GM19372 (cell line): ENCODE data around the gene TMEM214.

ENCODE experiments used
- ATAC-seq: cut with Tn5 transposase; IDR thresholded peaks from one replicate; pipeline ENCODE4 v1.9.1; 2021; ENCODE audit warnings: mild to moderate bottlenecking, low read depth, moderate library complexity; ENCODE audit not compliant: unreplicated experiment

TMEM214 gene, protein sequence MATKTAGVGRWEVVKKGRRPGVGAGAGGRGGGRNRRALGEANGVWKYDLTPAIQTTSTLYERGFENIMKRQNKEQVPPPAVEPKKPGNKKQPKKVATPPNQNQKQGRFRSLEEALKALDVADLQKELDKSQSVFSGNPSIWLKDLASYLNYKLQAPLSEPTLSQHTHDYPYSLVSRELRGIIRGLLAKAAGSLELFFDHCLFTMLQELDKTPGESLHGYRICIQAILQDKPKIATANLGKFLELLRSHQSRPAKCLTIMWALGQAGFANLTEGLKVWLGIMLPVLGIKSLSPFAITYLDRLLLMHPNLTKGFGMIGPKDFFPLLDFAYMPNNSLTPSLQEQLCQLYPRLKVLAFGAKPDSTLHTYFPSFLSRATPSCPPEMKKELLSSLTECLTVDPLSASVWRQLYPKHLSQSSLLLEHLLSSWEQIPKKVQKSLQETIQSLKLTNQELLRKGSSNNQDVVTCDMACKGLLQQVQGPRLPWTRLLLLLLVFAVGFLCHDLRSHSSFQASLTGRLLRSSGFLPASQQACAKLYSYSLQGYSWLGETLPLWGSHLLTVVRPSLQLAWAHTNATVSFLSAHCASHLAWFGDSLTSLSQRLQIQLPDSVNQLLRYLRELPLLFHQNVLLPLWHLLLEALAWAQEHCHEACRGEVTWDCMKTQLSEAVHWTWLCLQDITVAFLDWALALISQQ

GRCh38 chr2:27032495-27033252 is at the start of gene TMEM214:
Gene TMEM214 (plus strand): TSS chr2:27032965. CDS start chr2:27033016, 51 bp downstream.
- ATAC-seq, result peak; percentile 95

- ATAC-seq, result no peak
These were observed 49.0 kb upstream of the TMEM214 start for GRCh38 chr2:26983746-26984145.

DNA sequence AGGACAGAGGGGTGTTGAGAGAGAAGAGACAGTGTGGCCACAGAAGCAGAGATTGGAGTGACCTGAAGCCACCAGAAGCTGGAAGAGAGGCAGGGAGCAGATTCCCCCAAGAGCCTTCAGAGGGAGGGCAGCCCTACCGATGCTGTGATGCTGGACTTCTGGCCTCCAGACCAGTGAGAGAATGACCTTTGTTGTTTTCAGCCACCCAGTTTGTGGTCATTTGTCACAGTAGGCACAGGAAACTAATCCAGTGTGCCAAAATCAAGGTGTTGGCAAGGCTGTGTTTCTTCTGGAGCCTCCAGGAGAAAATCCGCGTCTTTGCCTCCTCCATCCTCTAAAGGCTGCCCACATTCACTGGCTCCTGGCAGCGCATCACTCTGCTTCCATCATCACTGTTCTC is 47.0 kb upstream of the TMEM214 start:
- no peak for ATAC-seq

DNA sequence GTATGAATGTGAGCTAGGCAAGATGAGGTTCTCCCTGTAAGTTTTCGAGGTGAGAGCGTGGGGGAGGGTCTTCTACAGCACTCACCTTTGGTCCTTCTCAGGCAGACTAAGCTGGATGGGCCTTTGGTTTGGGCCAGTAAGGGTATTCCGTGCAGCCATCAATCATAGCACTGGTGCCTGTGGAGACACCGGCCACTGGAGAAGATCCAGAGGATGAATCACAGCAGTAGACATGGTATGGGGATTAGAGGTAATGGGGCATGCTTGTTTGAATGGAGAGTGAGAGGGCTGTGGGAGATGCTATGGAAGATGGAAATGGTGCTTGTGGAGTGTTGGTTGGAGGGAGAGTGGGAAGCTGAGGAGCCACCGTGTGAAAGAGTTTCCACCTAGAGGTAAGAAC is 46.2 kb upstream of the TMEM214 start:
- no peak for ATAC-seq

GRCh38 chr2:26988058-26988860 is 44.5 kb upstream of the TMEM214 start:
- ATAC-seq, result no peak

GRCh38 chr2:26989156-26989555 is 43.6 kb upstream of the TMEM214 start:
- ATAC-seq, result no peak

DNA sequence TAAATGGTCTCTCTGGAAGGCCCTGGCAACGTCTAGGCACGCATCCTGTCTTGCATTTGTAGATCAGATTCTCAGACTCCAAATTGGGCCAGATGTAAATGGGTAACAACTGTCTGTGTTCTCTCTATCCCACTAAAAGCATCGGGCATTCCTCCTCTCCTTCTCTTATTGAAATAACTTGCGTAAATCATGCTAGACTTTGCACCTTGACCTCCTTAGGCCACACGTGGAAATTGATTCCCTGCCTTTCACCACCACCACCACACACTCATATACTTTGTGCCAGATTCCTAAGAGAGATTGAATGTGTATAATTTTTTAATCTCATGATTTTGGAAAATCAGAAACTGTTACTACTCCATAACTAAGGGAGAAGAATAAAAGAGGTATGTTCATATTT is 41.0 kb upstream of the TMEM214 start:
- no peak for ATAC-seq

GRCh38 chr2:26993768-26994167 is 39.0 kb upstream of the TMEM214 start:
- ATAC-seq, result no peak

GRCh38 chr2:26994983-26995382 is 37.8 kb upstream of the TMEM214 start:
- no peak for ATAC-seq

GRCh38 chr2:26997394-26997793 is 35.4 kb upstream of the TMEM214 start:
- no peak for ATAC-seq

- ATAC-seq, result no peak
These were observed 34.4 kb upstream of the TMEM214 start for GRCh38 chr2:26998323-26998722.

DNA sequence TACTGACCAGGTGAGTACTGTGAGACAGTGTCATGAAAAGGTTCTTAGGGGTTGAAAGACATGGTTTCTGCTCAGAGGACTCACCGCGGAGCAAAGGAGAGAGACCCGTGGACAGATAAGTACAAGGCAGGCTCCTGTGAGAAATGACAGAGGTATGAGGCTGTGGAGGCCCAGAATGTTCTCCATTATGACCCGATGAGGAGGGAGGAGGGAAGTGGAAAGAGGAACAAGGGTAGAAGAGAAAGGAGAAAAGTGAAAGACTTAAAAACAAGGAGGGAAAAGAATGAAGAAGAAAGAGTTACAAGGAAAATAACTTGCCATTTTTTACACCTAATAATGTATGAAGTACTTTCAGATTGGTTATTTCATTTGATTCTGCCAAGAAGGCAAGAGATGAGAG is 32.5 kb upstream of the TMEM214 start:
- no peak for ATAC-seq

DNA sequence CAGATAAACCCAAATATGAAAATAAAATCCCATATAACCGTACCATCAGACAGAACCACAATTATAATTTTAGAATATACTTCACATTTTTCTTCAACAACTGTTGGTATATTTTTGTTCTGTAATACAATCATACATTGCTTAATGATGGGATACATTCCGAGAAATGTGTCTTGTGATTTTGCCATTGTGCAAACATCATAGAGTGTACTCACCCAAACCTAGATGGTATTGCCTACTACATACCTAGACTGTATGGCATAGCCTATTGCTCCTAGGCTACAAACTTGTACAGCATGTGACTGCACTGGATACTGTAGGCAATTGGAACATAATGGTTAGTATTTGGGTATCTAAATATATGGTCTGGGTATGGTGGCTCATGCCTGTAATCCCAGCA is 31.8 kb upstream of the TMEM214 start:
- ATAC-seq, result no peak

DNA sequence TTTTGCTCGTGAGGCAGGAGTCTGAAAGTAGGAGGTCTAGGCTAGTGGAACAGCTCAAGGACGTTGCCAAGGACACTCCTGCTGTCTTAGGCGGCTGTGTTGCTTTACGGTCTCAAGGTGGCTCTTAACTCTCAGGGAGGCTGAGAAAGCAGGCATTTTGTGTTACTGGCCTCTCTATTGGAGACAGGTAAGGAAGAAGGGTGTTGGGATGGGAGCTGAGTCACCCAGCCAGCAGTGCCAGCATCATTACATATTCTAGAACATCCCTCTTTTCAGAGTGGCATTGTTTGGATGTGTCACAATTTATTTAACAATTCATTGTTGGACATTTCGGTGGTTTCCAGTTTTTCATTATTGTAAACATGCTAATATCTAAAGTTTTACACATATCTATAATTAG is 30.8 kb upstream of the TMEM214 start:
- ATAC-seq, result no peak

GRCh38 chr2:27003007-27003406 is 29.8 kb upstream of the TMEM214 start:
- no peak for ATAC-seq

DNA sequence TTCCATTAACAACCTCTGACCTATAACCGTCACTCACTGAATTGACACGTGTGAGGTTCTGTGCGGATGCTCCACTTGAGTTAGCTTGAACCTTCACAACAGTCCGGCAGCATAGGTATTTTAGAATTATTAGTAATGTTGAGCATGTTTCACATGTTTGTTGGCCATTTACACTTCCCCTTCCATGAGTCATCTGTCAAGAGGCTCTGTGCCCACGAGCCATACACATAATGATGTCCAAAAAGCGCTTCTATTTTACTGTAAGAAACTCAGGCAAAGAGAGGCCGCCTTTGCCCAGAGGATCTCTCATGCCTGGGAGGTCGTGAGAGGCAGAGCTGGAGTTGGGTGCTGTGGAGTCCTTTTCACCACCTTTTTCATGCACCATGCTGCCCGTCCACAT is 28.9 kb upstream of the TMEM214 start:
- ATAC-seq, result no peak

DNA sequence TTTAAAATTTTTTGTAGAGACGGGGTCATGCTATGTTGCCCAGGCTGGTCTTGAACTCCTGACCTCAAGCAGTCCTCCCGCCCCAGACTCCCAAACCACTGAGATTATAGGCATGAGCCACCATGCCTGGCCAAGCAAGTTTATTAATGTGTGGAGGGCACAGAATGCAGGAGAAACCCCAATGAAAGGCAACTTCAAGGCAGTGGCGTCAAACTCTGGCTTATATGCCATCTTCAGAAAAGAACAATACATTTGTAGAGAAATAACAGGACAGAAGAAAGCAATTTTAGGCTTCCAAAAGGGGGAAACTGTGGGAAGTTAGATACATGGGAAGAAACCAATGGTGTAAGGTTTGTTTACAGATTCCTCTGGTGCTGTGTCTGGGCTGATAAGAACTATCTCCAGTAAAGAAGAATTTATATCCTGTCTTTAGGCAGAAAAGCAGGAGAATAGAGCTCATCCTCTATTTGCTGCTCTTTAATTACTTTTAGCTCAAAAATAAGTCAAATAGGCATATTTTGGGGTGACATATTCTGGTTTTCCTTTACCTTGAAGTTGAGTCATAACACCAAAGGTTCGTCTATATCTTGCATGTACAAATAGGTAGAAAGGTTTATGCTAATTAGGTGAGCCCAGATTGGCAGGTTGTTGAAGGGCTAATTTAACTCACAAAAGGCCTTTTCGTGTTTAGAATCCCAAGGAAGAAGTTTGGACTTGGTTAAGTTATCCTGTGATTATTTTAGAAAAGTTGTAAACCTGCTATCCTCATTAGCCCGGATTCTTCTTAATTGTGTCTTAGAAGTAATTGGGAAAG is 26.0 kb upstream of the TMEM214 start:
- no peak for ATAC-seq

DNA sequence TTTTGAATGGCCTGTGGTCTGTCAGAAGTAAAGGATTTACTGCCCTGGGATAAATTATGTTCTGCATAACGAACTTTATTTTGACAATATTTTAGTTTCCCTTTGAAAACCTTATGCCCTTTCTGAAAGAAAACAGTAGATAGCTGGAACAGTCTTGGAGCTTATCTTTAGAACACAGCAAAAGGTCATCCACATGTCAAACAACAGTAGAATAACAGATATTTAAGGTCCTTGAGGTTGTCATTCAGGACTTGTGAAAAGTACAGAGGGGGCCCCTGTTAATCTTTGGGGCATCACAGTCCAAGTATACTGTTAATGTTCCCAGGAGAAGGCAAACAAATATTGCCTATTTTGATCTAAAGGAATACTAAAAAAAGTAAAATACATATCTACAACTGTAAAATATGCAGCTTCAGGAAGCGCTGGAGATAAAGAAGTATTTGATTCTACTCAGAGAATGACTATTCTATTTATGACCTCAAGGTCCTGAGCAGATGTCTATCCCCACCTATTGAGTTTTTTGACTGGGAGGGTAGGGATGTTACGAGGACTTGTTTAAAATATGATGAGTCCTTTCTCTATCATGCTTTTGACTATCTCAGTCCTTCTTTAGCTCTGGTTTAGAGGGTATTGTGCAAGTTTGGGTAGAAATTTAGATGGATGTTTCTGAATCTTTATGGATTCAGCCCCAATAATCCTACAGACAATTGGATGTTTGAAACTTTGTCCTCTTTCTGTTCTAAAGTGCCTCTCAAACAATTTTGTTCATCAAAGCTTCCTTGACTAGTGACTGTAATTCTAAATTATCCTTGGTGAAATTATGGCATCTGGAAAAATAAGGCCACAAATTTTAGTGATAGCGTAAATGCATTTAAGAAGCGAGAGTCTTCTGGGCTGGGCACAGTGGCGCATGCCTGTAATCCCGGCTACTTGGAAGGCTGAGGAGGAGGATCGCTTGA is 25.1 kb upstream of the TMEM214 start:
- ATAC-seq, result no peak

GRCh38 chr2:27008678-27009077 is 24.1 kb upstream of the TMEM214 start:
- no peak for ATAC-seq
